Fibroblast of lung (primary cell): ENCODE measurements around the gene FOXF2.

Experiments used
- CTCF ChIP-seq, 2 donors: IDR thresholded peaks in 1 of 2; conservative IDR thresholded peaks in 1 of 2; 1 replicate in 1 of 2; 2 replicates in 1 of 2; pipeline ENCODE4 v1.5.1; 2011 to 2012; ENCODE audit warnings: low read length in 2 of 2, control low read depth in 1 of 2, inconsistent platforms in 1 of 2, low read depth in 1 of 2, mild to moderate bottlenecking in 1 of 2
- EZH2 ChIP-seq: IDR thresholded peaks from 2 replicates; pipeline ENCODE4 v1.5.1; 2012; ENCODE audit warnings: low read length, control low read depth, mild to moderate bottlenecking; ENCODE audit errors: missing control alignments

DNA sequence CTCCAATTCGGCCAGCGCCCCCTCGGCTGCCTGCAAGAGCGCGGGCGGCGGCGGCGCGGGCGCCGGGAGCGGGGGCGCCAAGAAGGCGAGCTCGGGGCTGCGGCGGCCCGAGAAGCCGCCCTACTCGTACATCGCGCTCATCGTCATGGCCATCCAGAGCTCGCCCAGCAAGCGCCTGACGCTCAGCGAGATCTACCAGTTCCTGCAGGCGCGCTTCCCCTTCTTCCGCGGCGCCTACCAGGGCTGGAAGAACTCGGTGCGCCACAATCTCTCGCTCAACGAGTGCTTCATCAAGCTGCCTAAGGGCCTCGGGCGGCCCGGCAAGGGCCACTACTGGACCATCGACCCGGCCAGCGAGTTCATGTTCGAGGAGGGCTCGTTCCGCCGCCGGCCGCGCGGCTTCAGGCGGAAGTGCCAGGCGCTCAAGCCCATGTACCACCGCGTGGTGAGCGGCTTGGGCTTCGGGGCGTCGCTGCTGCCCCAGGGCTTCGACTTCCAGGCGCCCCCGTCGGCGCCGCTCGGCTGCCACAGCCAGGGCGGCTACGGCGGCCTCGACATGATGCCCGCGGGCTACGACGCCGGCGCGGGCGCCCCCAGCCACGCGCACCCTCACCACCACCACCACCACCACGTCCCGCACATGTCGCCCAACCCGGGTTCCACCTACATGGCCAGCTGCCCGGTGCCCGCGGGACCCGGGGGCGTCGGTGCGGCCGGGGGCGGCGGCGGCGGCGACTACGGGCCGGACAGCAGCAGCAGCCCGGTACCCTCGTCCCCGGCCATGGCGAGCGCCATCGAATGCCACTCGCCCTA is 963 bp downstream of the FOXF2 start:
- TF ChIP-seq CTCF (conservative IDR thresholded peaks at IDR 0.05 in 1 of 2, IDR thresholded peaks at IDR 0.05 in 1 of 2; ENCODE audit: low read depth in 1 of 2, low read length in 2 of 2) = no peak
- no peak for TF ChIP-seq EZH2
